Posterior vena cava (tissue), 2 donors: Measurements from ENCODE around the gene PPM1K. TPM values are rescaled to one million over a fixed set of nuclear protein-coding genes. Genes with fewer than 3 reads are reported as not detected.

Experiments used
- DNase-seq: peaks from one replicate; pipeline ENCODE4 v3.0.0-alpha.2; 2020; ENCODE audit warnings: low spot score
- intact Hi-C, 2 donors: fragments of 100-400 bp; cut with DNase I; formaldehyde crosslinking; loops; one replicate each; pipeline versions ENCODE4 v1.14.1 to v1.14.2; 2022 to 2023
- total RNA-seq, 2 donors: library from RNA; stranded (reverse); fragmentation: NEBNext Ultra II Directional; extraction: Animal tissue kit (Norgen Biotek cat#: 25700); gene quantifications; one replicate each; pipeline ENCODE4 v1.2.1, GENCODE V29; 2021
- donor health status: DM: yes; HTN: yes; CAD: no.
- donor health status: DM: yes; HTN: yes; CAD: no.

The PPM1K gene
- total RNA-seq, 2 donors from 2014 or later = 23.8 to 31.6 TPM

DNA sequence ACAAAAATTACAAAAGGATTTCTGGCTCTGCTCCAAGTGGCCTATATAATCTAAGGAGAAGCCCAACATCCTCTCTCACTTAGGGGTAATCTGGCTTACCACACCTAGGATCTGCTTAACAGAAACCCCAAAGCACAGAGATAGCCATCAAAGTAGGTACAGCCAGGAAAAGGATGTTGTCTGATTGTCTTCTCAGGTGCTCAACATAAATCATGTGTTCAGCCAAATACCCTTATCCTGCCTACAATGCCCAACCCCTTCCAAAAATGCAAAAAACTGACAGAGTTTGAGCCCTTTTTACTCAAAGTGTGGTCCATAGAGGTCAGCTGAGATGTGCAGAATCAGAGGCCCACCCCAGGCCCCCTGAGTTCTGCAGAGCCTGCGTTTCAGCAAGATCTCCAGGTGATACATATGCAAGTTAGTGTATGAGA lies 53.9 kb downstream of the PPM1K start:
- DNase-seq = no peak
- intact Hi-C loops = no loop called here

DNA sequence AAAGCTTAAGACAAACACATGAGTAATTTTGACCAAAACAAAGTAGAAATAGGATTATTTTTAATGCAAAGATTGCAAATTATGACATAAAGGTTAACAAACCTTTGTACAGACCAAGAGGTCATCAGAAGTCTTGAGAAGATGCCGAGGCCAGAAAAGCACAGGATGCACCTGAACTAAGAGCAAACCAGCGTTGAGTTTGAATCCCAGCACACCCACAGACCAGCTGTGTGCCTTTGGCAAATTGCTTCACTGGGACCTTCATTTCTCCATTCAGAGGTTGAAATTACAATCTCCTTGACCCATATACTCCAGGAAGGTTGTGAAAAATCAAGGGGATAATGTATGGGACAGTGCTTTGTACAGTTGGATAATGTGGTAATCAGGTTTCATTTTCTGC lies 56.6 kb downstream of the PPM1K start:
- intact Hi-C loops = loop anchor here (10.0 kb wide), 2 partner anchors 117 to 227 kb away; partner anchors contain the start of gene HERC5 (in 1 of the 2)
- no peak for DNase-seq

GRCh38 chr4:88226143-88226542 lies 58.2 kb downstream of the PPM1K start:
- intact Hi-C loops = loop anchor here (10.0 kb wide), 2 partner anchors 119 to 229 kb away; partner anchors contain the start of gene HERC5 (in 1 of the 2)
- DNase-seq = no peak

DNA sequence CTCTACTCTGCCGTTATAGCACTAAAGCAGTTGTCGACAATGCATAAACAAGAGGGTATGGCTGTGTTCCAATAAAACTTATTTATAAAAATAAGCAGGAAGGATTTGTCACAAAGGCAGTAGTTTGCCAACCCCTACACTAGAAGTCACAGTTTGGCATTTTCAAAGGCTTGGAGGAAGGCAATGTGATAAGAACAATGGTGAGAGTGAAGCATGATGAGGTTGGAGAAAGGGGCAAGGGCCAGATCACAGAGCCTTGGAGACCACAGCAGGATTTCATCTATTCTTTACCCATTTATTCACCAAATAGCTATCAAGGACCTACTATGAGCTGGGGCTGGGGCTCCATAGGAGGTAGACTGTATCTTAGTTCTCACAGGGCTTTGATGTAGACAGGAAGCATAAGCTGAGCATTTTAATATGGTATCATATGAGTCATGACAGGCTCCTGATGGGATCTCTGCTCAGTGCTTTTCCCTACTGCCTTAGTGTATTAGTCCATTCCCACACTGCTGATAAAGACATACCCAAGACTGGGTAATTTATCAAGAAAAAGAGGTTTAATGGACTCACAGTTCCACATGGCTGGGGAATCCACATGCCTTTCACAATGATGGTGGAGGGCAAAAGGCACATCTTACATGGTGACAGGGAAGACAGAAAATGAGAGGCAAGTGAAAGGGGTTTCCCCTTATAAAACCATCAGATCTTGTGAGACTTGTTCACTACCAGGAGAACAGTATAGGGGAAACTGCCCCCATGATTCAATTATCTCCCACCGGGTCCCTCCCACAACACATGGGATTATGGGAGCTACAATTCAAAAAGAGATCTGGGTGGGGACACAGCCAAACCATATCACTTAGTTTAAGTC lies 58.9 kb downstream of the PPM1K start:
- DNase-seq = no peak
- intact Hi-C loops = loop anchor here (10.0 kb wide), 2 partner anchors 119 to 229 kb away; partner anchors contain the start of gene HERC5 (in 1 of the 2)

GRCh38 chr4:88223516-88223915 lies 60.8 kb downstream of the PPM1K start:
- intact Hi-C loops = loop anchor here (5.0 to 10.0 kb wide), 3 partner anchors 121 to 289 kb away; partner anchors contain the start of gene HERC5 (in 1 of the 2)
- DNase-seq = no peak

DNA sequence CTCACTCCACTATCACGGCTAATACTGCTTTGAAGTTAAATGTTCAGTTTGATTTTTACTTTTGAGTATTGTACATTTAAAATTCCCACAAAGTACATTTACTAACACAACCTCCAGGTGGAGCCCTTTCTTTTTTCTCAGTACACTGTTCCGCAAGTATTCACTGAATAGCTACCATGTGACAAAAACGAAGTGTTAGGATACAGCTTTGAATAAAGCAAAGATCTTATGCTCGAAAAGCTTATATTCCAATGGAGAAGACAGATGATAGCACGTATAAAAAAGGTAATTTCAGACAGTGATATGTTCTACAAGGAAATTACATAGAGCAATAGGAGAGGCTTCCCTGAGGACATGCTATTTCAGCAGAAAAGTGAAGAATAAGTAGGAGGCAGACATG lies 65.3 kb downstream of the PPM1K start:
- DNase-seq = no peak
- intact Hi-C loops = loop anchor here in 1 of 2 donors (5.0 kb wide), 1 partner anchor 293 kb away; no protein-coding TSS in a partner anchor

DNA sequence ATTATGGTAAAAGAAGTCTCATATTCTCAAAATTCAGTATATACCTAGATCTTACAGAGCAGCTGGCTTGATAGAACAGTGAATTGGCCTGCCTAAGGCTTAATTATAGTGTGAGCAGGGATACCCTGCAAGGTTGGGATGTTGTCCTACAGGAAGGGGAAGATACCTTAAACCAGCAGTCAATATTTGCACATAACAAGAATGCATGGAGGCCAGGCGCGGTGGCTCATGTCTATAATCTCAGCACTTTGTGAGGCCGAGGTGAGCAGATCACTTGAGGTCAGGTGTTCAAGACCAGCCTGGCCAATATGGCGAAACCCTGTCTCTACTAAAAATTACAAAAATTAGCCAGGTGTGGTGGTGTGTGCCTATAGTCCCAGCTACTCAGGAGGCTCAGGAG lies 67.2 kb downstream of the PPM1K start:
- intact Hi-C loops = loop anchor here in 1 of 2 donors (5.0 kb wide), 1 partner anchor 295 kb away; no protein-coding TSS in a partner anchor
- DNase-seq = no peak

GRCh38 chr4:88216395-88216794 lies 68.0 kb downstream of the PPM1K start:
- intact Hi-C loops = loop anchor here in 1 of 2 donors (5.0 kb wide), 1 partner anchor 296 kb away; no protein-coding TSS in a partner anchor
- no peak for DNase-seq

DNA sequence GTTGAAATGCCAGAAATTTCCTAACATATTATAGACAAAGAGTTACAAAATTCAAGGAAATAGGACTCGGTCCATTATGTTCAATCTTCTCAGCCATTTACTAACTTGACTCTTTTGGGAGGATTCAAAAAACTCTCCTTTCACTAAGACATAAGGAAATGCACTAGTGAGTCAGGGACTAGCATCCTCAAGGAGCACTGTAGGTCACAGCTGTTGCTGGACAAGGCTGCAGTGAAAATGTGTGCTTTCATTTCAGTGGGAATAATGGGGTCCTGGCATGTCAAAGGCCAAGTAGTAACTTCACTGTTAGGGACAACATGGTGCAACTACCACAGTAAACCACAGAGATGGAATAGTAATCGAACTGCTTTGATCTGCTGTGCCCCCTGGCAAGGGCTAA lies 69.0 kb downstream of the PPM1K start:
- no peak for DNase-seq
- intact Hi-C loops = loop anchor here in 1 of 2 donors (5.0 kb wide), 1 partner anchor 297 kb away; no protein-coding TSS in a partner anchor

DNA sequence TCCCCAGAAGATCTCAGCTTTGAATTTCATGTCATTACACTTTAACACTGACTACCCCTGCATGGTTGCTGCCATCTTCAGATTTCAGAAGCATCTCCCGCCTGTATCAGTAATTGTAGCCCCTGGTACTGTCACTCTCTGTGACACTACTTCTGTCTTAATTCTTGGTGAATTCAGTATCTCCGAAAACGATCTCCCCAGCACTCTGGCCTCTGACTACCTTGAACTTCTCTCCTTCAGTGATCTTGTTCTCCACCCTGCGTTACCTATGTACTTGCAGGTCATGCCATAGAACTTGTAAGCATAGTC lies 72.2 kb downstream of the PPM1K start:
- intact Hi-C loops = loop anchor here (5.0 kb wide), 2 partner anchors 355 to 360 kb away; no protein-coding TSS in a partner anchor
- no peak for DNase-seq

GRCh38 chr4:88211473-88212252 lies 72.7 kb downstream of the PPM1K start:
- no peak for DNase-seq
- intact Hi-C loops = loop anchor here (5.0 kb wide), 2 partner anchors 354 to 359 kb away; no protein-coding TSS in a partner anchor

DNA sequence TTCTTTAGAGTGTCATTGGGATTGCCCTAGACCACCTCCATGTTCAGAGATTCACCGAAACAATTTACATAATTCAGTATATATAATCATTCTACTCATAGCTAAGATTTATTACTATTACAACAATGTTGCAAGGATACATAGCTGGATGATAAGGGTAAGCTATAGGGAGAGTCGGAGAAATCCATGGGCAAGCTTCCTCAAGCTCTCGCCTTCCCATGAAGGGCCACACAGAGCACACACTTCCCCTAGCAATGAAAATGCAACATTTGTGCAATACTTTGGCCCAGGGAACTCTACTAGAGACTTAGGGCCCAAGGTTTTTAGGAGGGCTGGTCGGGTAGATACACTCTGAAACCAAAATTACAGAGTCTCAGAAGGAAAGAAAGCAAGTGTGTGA lies 76.2 kb downstream of the PPM1K start:
- DNase-seq = no peak
- intact Hi-C loops = no loop called here

Other genes with a start within 250 kb of the PPM1K start
- 1 to 10 TPM; 1.6 to 3.4 TPM for gene ABCG2, start 125.9 kb downstream of the PPM1K start, total RNA-seq
- gene HERC6, start 94.3 kb upstream of the PPM1K start, total RNA-seq = 1 to 10 TPM; 6.2 to 7.3 TPM
- 1 to 10 TPM; 3.7 to 5.7 TPM for gene HERC5, start 172.6 kb upstream of the PPM1K start, total RNA-seq
- gene PYURF, start 239.2 kb upstream of the PPM1K start, total RNA-seq = 10 to 100 TPM; 61.6 to 65.9 TPM